ENCODE data around the gene CENPN. TPM values are rescaled to one million over a fixed set of nuclear protein-coding genes. Genes with fewer than 3 reads are reported as not detected.

Gene CENPN
- polyA plus RNA-seq, 1 experiment: 23.1 TPM

GRCh38 chr16:81069063-81069462 lies 62.0 kb downstream of the CENPN start:
- CTCF ChIA-PET: no interaction called here
- Histone ChIP-seq H3K4me3 (ENCODE audit: low read depth, low read length) (no peak overlapping the region), H3K27me3 (ENCODE audit: control insufficient read depth, insufficient read depth, low read length) (no peaks in the 10 kb centered on the region), H3K27ac (ENCODE audit: low read depth, low read length) (no peak overlapping the region), H3K9me3 (ENCODE audit: control insufficient read depth, insufficient read depth, low read length) (no peaks in the 10 kb centered on the region)
- POLR2A ChIA-PET: no interaction called here
- DNase-seq (ENCODE audit: low read depth, low spot score): no peak
- TF ChIP-seq CTCF (IDR thresholded peaks at IDR 0.05; ENCODE audit: low read depth, low read length): no peak

- ChIA-PET POLR2A (no interaction called here), CTCF (interaction anchor here (0.8 kb wide), 1 partner anchor 134 kb away, joined by 3 read pairs; no protein-coding TSS in a partner anchor)
- DNase-seq (ENCODE audit: low read depth, low spot score): no peak
Measured at GRCh38 chr16:81070979-81071378, 64.0 kb downstream of the CENPN start.

GRCh38 chr16:81071805-81072204 lies 64.8 kb downstream of the CENPN start:
- DNase-seq (ENCODE audit: low read depth, low spot score): no peak
- TF ChIP-seq CTCF (IDR thresholded peaks at IDR 0.05; ENCODE audit: low read depth, low read length): no peak

More at GRCh38 chr16:81070979-81071378, 64.0 kb downstream of the CENPN start:
- no peaks in the 10 kb centered on the region for H3K9me3 ChIP-seq (ENCODE audit: control insufficient read depth, insufficient read depth, low read length)
- H3K4me3 ChIP-seq (ENCODE audit: low read depth, low read length): no peak overlapping the region
- no peaks in the 10 kb centered on the region for H3K27me3 ChIP-seq (ENCODE audit: control insufficient read depth, insufficient read depth, low read length)
- TF ChIP-seq CTCF (IDR thresholded peaks at IDR 0.05; ENCODE audit: low read depth, low read length): no peak
- no peak overlapping the region for H3K27ac ChIP-seq (ENCODE audit: low read depth, low read length)

GRCh38 chr16:81073560-81074330 lies 66.7 kb downstream of the CENPN start:
- no peaks in the 10 kb centered on the region; the same call in 1 of the 2 replicates for H3K9me3 ChIP-seq (ENCODE audit: control insufficient read depth, insufficient read depth, low read length)
- CTCF ChIA-PET: interaction anchor here (0.6 to 3.6 kb wide), 5 partner anchors 38 to 232 kb away, joined by 3 to 16 read pairs (median 3); partner anchors contain the start of gene ATMIN
- POLR2A ChIA-PET: no interaction called here
- no peak for TF ChIP-seq CTCF (IDR thresholded peaks at IDR 0.05; ENCODE audit: low read depth, low read length)
- no peak overlapping the region for H3K27ac ChIP-seq (ENCODE audit: low read depth, low read length)
- H3K27me3 ChIP-seq (ENCODE audit: control insufficient read depth, insufficient read depth, low read length): no peaks in the 10 kb centered on the region
- DNase-seq (ENCODE audit: low read depth, low spot score): no peak
- no peak overlapping the region for H3K4me3 ChIP-seq (ENCODE audit: low read depth, low read length)

More at GRCh38 chr16:81071805-81072204, 64.8 kb downstream of the CENPN start:
- ChIA-PET POLR2A (no interaction called here), CTCF (interaction anchor here (3.6 kb wide), 1 partner anchor 36 kb away, joined by 16 read pairs; the partner anchor contains the start of gene ATMIN)
- Histone ChIP-seq H3K9me3 (ENCODE audit: control insufficient read depth, insufficient read depth, low read length) (no peaks in the 10 kb centered on the region), H3K4me3 (ENCODE audit: low read depth, low read length) (no peak overlapping the region), H3K27me3 (ENCODE audit: control insufficient read depth, insufficient read depth, low read length) (no peaks in the 10 kb centered on the region), H3K27ac (ENCODE audit: low read depth, low read length) (no peak overlapping the region)

- no peak for TF ChIP-seq CTCF (IDR thresholded peaks at IDR 0.05; ENCODE audit: low read depth, low read length)
- no peaks in the 10 kb centered on the region; the same call in 1 of the 2 replicates for H3K9me3 ChIP-seq (ENCODE audit: control insufficient read depth, insufficient read depth, low read length)
Measured at GRCh38 chr16:81076566-81077075, 69.6 kb downstream of the CENPN start.

More at GRCh38 chr16:81076566-81077075, 69.6 kb downstream of the CENPN start:
- Histone ChIP-seq H3K4me3 (ENCODE audit: low read depth, low read length) (peak overlapping the region; percentile 93), H3K27me3 (ENCODE audit: control insufficient read depth, insufficient read depth, low read length) (no peaks in the 10 kb centered on the region), H3K27ac (ENCODE audit: low read depth, low read length) (peak overlapping the region; percentile 96)
- DNase-seq (ENCODE audit: low read depth, low spot score): peak; percentile 41
- CTCF ChIA-PET: interaction anchor here (1.4 to 2.4 kb wide), 3 partner anchors 42 to 128 kb away, joined by 3 to 16 read pairs (median 4); partner anchors contain the start of gene ATMIN
- POLR2A ChIA-PET: interaction anchor here (0.6 to 1.9 kb wide), 4 partner anchors 9 to 238 kb away, joined by 3 to 6 read pairs (median 4); partner anchors contain the start of genes CENPN, CMC2 and GAN

All from AG04450 (cell line).